ENCODE data around the gene ANGEL2.

ANGEL2 gene

GRCh38 chr1:212953321-212953720 lies 62.3 kb downstream of the ANGEL2 start:
- H3K4me1 ChIP-seq (ENCODE audit: control insufficient read depth in 2 of 2, insufficient read depth in 2 of 2, low read length in 2 of 2) = peaks cover 8% of the 10 kb centered on the region in 2 donors
- H3K9me3 ChIP-seq (ENCODE audit: control insufficient read depth in 2 of 2, low read length in 2 of 2) = no peaks in the 10 kb centered on the region
- no peak overlapping the region for H3K27ac ChIP-seq (ENCODE audit: low read depth in 2 of 2, low read length in 2 of 2)
- no peaks in the 10 kb centered on the region for H3K36me3 ChIP-seq (ENCODE audit: control insufficient read depth in 2 of 2, insufficient read depth in 2 of 2, low read length in 2 of 2)
- H3K9ac ChIP-seq (ENCODE audit: low read depth in 1 of 2, low read length in 2 of 2) = no peak overlapping the region
- no peak overlapping the region for H3K4me3 ChIP-seq (ENCODE audit: low read length in 2 of 2)
- peaks cover 7 to 24% of the 10 kb centered on the region in 2 donors for H3K27me3 ChIP-seq (ENCODE audit: control insufficient read depth in 2 of 2, insufficient read depth in 2 of 2, low read length in 2 of 2)

DNA sequence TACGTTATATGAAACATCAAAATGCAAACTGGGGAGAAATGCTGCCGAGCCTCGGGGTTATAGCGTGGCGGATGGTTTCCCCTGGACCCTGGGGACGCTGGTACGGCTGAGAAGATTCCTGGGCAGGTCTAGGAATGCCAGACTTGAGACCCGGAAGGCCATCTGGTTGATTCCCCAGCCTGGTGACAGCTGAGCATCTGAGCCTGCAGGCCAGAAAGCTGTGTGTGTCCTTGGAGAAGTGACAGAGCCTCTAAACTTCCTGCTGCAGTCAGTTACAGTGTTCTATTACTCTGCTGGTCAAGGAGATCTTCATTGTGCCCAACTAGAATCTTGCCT lies 63.1 kb downstream of the ANGEL2 start:
- peaks cover 8% of the 10 kb centered on the region in 2 donors for H3K4me1 ChIP-seq (ENCODE audit: control insufficient read depth in 2 of 2, insufficient read depth in 2 of 2, low read length in 2 of 2)
- no peak overlapping the region for H3K4me3 ChIP-seq (ENCODE audit: low read length in 2 of 2)
- H3K27me3 ChIP-seq (ENCODE audit: control insufficient read depth in 2 of 2, insufficient read depth in 2 of 2, low read length in 2 of 2) = peaks cover 7 to 24% of the 10 kb centered on the region in 2 donors
- H3K9ac ChIP-seq (ENCODE audit: low read depth in 1 of 2, low read length in 2 of 2) = no peak overlapping the region
- H3K36me3 ChIP-seq (ENCODE audit: control insufficient read depth in 2 of 2, insufficient read depth in 2 of 2, low read length in 2 of 2) = no peaks in the 10 kb centered on the region
- no peaks in the 10 kb centered on the region for H3K9me3 ChIP-seq (ENCODE audit: control insufficient read depth in 2 of 2, low read length in 2 of 2)
- H3K27ac ChIP-seq (ENCODE audit: low read depth in 2 of 2, low read length in 2 of 2) = no peak overlapping the region

- Histone ChIP-seq H3K27me3 (ENCODE audit: control insufficient read depth in 2 of 2, insufficient read depth in 2 of 2, low read length in 2 of 2) (peaks cover 7 to 24% of the 10 kb centered on the region in 2 donors), H3K9me3 (ENCODE audit: control insufficient read depth in 2 of 2, low read length in 2 of 2) (no peaks in the 10 kb centered on the region), H3K9ac (ENCODE audit: low read depth in 1 of 2, low read length in 2 of 2) (no peak overlapping the region), H3K4me1 (ENCODE audit: control insufficient read depth in 2 of 2, insufficient read depth in 2 of 2, low read length in 2 of 2) (peaks cover 8% of the 10 kb centered on the region in 2 donors), H3K4me3 (ENCODE audit: low read length in 2 of 2) (peak overlapping the region in 1 of 2 donors; percentile 27), H3K27ac (ENCODE audit: low read depth in 2 of 2, low read length in 2 of 2) (no peak overlapping the region), H3K36me3 (ENCODE audit: control insufficient read depth in 2 of 2, insufficient read depth in 2 of 2, low read length in 2 of 2) (no peaks in the 10 kb centered on the region)
Measured at GRCh38 chr1:212951947-212952640, 63.6 kb downstream of the ANGEL2 start.

DNA sequence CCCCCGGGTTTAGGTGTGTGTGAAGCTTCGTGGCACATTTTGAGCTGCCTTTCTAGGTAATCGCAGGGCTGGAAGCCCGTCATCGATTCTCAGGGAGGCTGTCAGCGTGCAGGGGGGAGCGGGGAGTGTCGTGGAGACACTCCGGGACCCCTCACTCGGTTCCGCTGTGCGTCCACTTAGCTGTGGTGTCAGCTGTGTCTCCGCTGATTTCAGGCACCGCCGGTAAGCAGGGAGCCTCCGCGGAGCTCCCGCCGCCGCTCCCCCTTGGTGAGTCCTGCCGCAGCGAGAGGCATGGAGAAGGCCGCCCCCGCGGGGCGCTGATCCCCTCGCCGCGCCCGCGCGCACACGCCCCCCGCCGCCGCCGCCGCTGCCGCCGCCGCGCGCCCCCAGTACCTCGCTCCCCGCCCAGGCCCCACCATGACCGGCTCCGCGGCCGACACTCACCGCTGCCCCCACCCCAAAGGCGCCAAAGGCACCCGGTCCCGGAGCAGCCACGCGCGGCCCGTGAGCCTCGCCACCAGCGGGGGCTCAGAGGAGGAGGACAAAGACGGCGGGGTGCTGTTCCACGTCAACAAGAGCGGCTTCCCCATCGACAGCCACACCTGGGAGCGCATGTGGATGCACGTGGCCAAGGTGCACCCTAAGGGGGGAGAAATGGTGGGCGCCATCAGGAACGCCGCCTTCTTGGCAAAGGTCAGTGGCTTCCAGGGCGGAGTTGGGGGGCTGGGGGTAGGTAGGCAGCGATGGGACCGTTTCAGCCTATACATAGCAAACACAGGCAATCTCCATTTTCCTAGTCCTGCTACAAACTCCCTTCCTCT lies 64.3 kb downstream of the ANGEL2 start:
- Histone ChIP-seq H3K36me3 (ENCODE audit: control insufficient read depth in 2 of 2, insufficient read depth in 2 of 2, low read length in 2 of 2) (no peaks in the 10 kb centered on the region), H3K27ac (ENCODE audit: low read depth in 2 of 2, low read length in 2 of 2) (no peak overlapping the region), H3K27me3 (ENCODE audit: control insufficient read depth in 2 of 2, insufficient read depth in 2 of 2, low read length in 2 of 2) (peaks cover 7 to 24% of the 10 kb centered on the region in 2 donors), H3K4me1 (ENCODE audit: control insufficient read depth in 2 of 2, insufficient read depth in 2 of 2, low read length in 2 of 2) (peaks cover 8% of the 10 kb centered on the region in 2 donors), H3K9ac (ENCODE audit: low read depth in 1 of 2, low read length in 2 of 2) (peak overlapping the region in 1 of 2 donors; percentile 45), H3K4me3 (ENCODE audit: low read length in 2 of 2) (peak overlapping the region; percentile 51 to 70), H3K9me3 (ENCODE audit: control insufficient read depth in 2 of 2, low read length in 2 of 2) (no peaks in the 10 kb centered on the region)

GRCh38 chr1:212950243-212951125 lies 65.2 kb downstream of the ANGEL2 start, which contains the start of gene VASH2:
TSS of gene VASH2 (plus strand) at chr1:212950541. CDS start at chr1:212951543, 1,002 bp downstream.
- peaks cover 8% of the 10 kb centered on the region in 2 donors for H3K4me1 ChIP-seq (ENCODE audit: control insufficient read depth in 2 of 2, insufficient read depth in 2 of 2, low read length in 2 of 2)
- peaks cover 7 to 22% of the 10 kb centered on the region in 2 donors for H3K27me3 ChIP-seq (ENCODE audit: control insufficient read depth in 2 of 2, insufficient read depth in 2 of 2, low read length in 2 of 2)
- no peaks in the 10 kb centered on the region for H3K9me3 ChIP-seq (ENCODE audit: control insufficient read depth in 2 of 2, low read length in 2 of 2)
- H3K9ac ChIP-seq (ENCODE audit: low read depth in 1 of 2, low read length in 2 of 2) = peak within 1 kb of the TSS; percentile 24 to 45
- no peak within 1 kb of the TSS for H3K27ac ChIP-seq (ENCODE audit: low read depth in 2 of 2, low read length in 2 of 2)
- H3K4me3 ChIP-seq (ENCODE audit: low read length in 2 of 2) = peak within 1 kb of the TSS; percentile 51 to 70
- H3K36me3 ChIP-seq (ENCODE audit: control insufficient read depth in 2 of 2, insufficient read depth in 2 of 2, low read length in 2 of 2) = no peaks in the 10 kb centered on the region

DNA sequence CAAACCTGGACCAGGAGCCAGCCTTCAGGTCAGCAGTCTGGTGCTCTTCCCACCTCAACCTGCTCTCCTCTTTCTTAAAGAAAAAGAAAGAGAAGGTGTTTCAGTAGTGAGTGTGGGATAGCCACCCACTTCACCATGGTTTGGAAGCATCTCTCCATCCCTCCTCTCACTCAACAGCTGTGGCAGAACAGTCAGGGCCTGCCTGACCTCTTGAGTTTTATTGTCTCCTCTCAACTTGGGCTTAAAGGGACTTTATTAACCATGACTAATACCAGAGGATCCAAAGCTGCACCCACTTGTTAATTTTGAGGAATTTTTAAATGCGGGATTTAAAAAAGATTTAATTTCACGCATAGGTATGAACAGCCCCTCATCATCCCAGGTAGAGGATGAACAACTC lies 65.9 kb downstream of the ANGEL2 start:
- no peak overlapping the region for H3K9ac ChIP-seq (ENCODE audit: low read depth in 1 of 2, low read length in 2 of 2)
- H3K36me3 ChIP-seq (ENCODE audit: control insufficient read depth in 2 of 2, insufficient read depth in 2 of 2, low read length in 2 of 2) = no peaks in the 10 kb centered on the region
- H3K9me3 ChIP-seq (ENCODE audit: control insufficient read depth in 2 of 2, low read length in 2 of 2) = no peaks in the 10 kb centered on the region
- no peak overlapping the region for H3K27ac ChIP-seq (ENCODE audit: low read depth in 2 of 2, low read length in 2 of 2)
- peaks cover 8% of the 10 kb centered on the region in 2 donors for H3K4me1 ChIP-seq (ENCODE audit: control insufficient read depth in 2 of 2, insufficient read depth in 2 of 2, low read length in 2 of 2)
- H3K4me3 ChIP-seq (ENCODE audit: low read length in 2 of 2) = peak overlapping the region in 1 of 2 donors; percentile 70
- H3K27me3 ChIP-seq (ENCODE audit: control insufficient read depth in 2 of 2, insufficient read depth in 2 of 2, low read length in 2 of 2) = peaks cover 7 to 22% of the 10 kb centered on the region in 2 donors

GRCh38 chr1:212946872-212947271 lies 68.8 kb downstream of the ANGEL2 start:
- H3K36me3 ChIP-seq (ENCODE audit: control insufficient read depth in 2 of 2, insufficient read depth in 2 of 2, low read length in 2 of 2) = no peaks in the 10 kb centered on the region
- no peak overlapping the region for H3K4me3 ChIP-seq (ENCODE audit: low read length in 2 of 2)
- no peak overlapping the region for H3K27ac ChIP-seq (ENCODE audit: low read depth in 2 of 2, low read length in 2 of 2)
- peaks cover 8% of the 10 kb centered on the region in 2 donors for H3K4me1 ChIP-seq (ENCODE audit: control insufficient read depth in 2 of 2, insufficient read depth in 2 of 2, low read length in 2 of 2)
- H3K9ac ChIP-seq (ENCODE audit: low read depth in 1 of 2, low read length in 2 of 2) = no peak overlapping the region
- H3K9me3 ChIP-seq (ENCODE audit: control insufficient read depth in 2 of 2, low read length in 2 of 2) = no peaks in the 10 kb centered on the region
- peaks cover 5 to 20% of the 10 kb centered on the region in 2 donors for H3K27me3 ChIP-seq (ENCODE audit: control insufficient read depth in 2 of 2, insufficient read depth in 2 of 2, low read length in 2 of 2)

GRCh38 chr1:212945463-212946160 lies 70.1 kb downstream of the ANGEL2 start:
- no peaks in the 10 kb centered on the region for H3K36me3 ChIP-seq (ENCODE audit: control insufficient read depth in 2 of 2, insufficient read depth in 2 of 2, low read length in 2 of 2)
- no peak overlapping the region for H3K4me3 ChIP-seq (ENCODE audit: low read length in 2 of 2)
- H3K27ac ChIP-seq (ENCODE audit: low read depth in 2 of 2, low read length in 2 of 2) = no peak overlapping the region
- H3K9me3 ChIP-seq (ENCODE audit: control insufficient read depth in 2 of 2, low read length in 2 of 2) = no peaks in the 10 kb centered on the region
- peaks cover under 1 to 2% of the 10 kb centered on the region in 2 donors for H3K4me1 ChIP-seq (ENCODE audit: control insufficient read depth in 2 of 2, insufficient read depth in 2 of 2, low read length in 2 of 2)
- H3K27me3 ChIP-seq (ENCODE audit: control insufficient read depth in 2 of 2, insufficient read depth in 2 of 2, low read length in 2 of 2) = peaks cover 0 to 12% of the 10 kb centered on the region in 2 donors
- no peak overlapping the region for H3K9ac ChIP-seq (ENCODE audit: low read depth in 1 of 2, low read length in 2 of 2)

- H3K27ac ChIP-seq (ENCODE audit: low read depth in 2 of 2, low read length in 2 of 2) = no peak overlapping the region
- H3K4me3 ChIP-seq (ENCODE audit: low read length in 2 of 2) = no peak overlapping the region
- H3K9ac ChIP-seq (ENCODE audit: low read depth in 1 of 2, low read length in 2 of 2) = no peak overlapping the region
- peaks cover 0 to 2% of the 10 kb centered on the region in 2 donors for H3K4me1 ChIP-seq (ENCODE audit: control insufficient read depth in 2 of 2, insufficient read depth in 2 of 2, low read length in 2 of 2)
- no peaks in the 10 kb centered on the region for H3K9me3 ChIP-seq (ENCODE audit: control insufficient read depth in 2 of 2, low read length in 2 of 2)
- no peaks in the 10 kb centered on the region for H3K36me3 ChIP-seq (ENCODE audit: control insufficient read depth in 2 of 2, insufficient read depth in 2 of 2, low read length in 2 of 2)
- peaks cover 0 to 10% of the 10 kb centered on the region in 2 donors for H3K27me3 ChIP-seq (ENCODE audit: control insufficient read depth in 2 of 2, insufficient read depth in 2 of 2, low read length in 2 of 2)
Measured at GRCh38 chr1:212945056-212945455, 70.6 kb downstream of the ANGEL2 start.

Data from mucosa of rectum (tissue), 2 donors.